CD4-positive, alpha-beta T cell (primary cell): ENCODE measurements around the gene IFNGR2. TPM values are rescaled to one million over a fixed set of nuclear protein-coding genes. Genes with fewer than 3 reads are reported as not detected.

Source experiments
- ATAC-seq: fragments of 200-7000 bp; cut with Tn5 transposase; one replicate; pipeline ENCODE4 v1.10.0; 2022; ENCODE audit warnings: mild to moderate bottlenecking; ENCODE audit not compliant: poor library complexity
- CTCF ChIA-PET: fragments of 350-600 bp; sonication (Branson Sonifier 250); formaldehyde crosslinking; loops from one replicate; lab custom pipeline; 2021; ENCODE audit warnings: antibody characterized with exemption, inconsistent platforms; lab: Charles Lee
- POLR2A ChIA-PET: fragments of 350-600 bp; sonication (Branson Sonifier 250); formaldehyde crosslinking; loops from one replicate; lab custom pipeline; 2021; ENCODE audit warnings: antibody characterized with exemption, inconsistent platforms; lab: Charles Lee
- DNase-seq, 14 experiments: peaks; one replicate each; pipeline ENCODE4 v3.0.0-alpha.2; 2013 to 2020; ENCODE audit warnings: mixed read lengths in 2 of 14
- H3K27ac ChIP-seq, 2 donors: one replicate each; pipeline versions ENCODE4 v1.5.1 to v1.7.0; 2013; ENCODE audit warnings: low read length in 2 of 2, low read depth in 1 of 2, mild to moderate bottlenecking in 1 of 2
- H3K27me3 ChIP-seq, 2 experiments: 1 replicate in 1 of 2; 2 replicates in 1 of 2; pipeline versions ENCODE4 v1.6.1 to v1.7.0; 2013; ENCODE audit warnings: low read length in 2 of 2, control low read depth in 1 of 2, mild to moderate bottlenecking in 1 of 2, moderate library complexity in 1 of 2; ENCODE audit not compliant: insufficient read depth in 2 of 2, control insufficient read depth in 1 of 2
- H3K36me3 ChIP-seq: one replicate; pipeline ENCODE4 v1.6.1; 2013; ENCODE audit warnings: low read length, control low read depth; ENCODE audit not compliant: insufficient read depth
- H3K4me1 ChIP-seq: one replicate; pipeline ENCODE4 v1.6.1; 2013; ENCODE audit warnings: low read length, control low read depth; ENCODE audit not compliant: insufficient read depth
- H3K4me3 ChIP-seq: one replicate; pipeline ENCODE4 v1.5.1; 2013; ENCODE audit warnings: mild to moderate bottlenecking, low read length, moderate library complexity
- H3K9me3 ChIP-seq, 2 experiments: 1 replicate in 1 of 2; 2 replicates in 1 of 2; pipeline versions ENCODE4 v1.6.1 to v1.7.0; 2013; ENCODE audit warnings: low read length in 2 of 2, mild to moderate bottlenecking in 2 of 2, control low read depth in 1 of 2, moderate library complexity in 1 of 2; ENCODE audit not compliant: control insufficient read depth in 1 of 2, insufficient read depth in 1 of 2
- H3K27ac Mint-ChIP-seq: one replicate; pipeline ENCODE4 v1.8.0; 2020; ENCODE audit warnings: mixed read lengths
- H3K27me3 Mint-ChIP-seq: one replicate; pipeline ENCODE4 v1.8.0; 2021; ENCODE audit warnings: mixed read lengths
- H3K36me3 Mint-ChIP-seq: one replicate; pipeline ENCODE4 v1.8.0; 2021; ENCODE audit warnings: low read depth, mixed read lengths
- H3K4me1 Mint-ChIP-seq: one replicate; pipeline ENCODE4 v1.8.0; 2021; ENCODE audit warnings: low read depth, mixed read lengths
- H3K4me3 Mint-ChIP-seq: one replicate; pipeline ENCODE4 v1.8.0; 2020; ENCODE audit warnings: mild to moderate bottlenecking, mixed read lengths
- H3K9me3 Mint-ChIP-seq: one replicate; pipeline ENCODE4 v1.8.0; 2020; ENCODE audit warnings: mixed read lengths
- CTCF ChIP-seq: fragments of 200-600 bp; IDR thresholded peaks from one replicate; pipeline ENCODE4 v1.8.0; 2022; ENCODE audit warnings: antibody characterized with exemption, mild to moderate bottlenecking
- intact Hi-C, 2 experiments: fragments of 100-400 bp; cut with DNase I in 1 of 2; cut with micrococcal nuclease in 1 of 2; formaldehyde crosslinking; loops; one replicate each; pipeline versions ENCODE4 v1.15.1 to v1.9.0; 2023 to 2025; cut with DNase I, micrococcal nuclease
- total RNA-seq, 174 experiments: library from RNA in 2 of 174; stranded (reverse) in 2 of 174; gene quantifications; one replicate each; pipeline ENCODE4 v1.2.3 and lab custom pipeline; 2021 to 2026

The IFNGR2 gene
- total RNA-seq, 2 experiments from 2014 or later = 14.6 to 17.7 TPM

GRCh38 chr21:33449616-33450015 is 46.4 kb downstream of the IFNGR2 start:
- ATAC-seq = no peak

GRCh38 chr21:33451634-33452071 is 48.4 kb downstream of the IFNGR2 start:
- intact Hi-C loops = loop anchor here in 1 of 2 experiments (10.0 kb wide), 1 partner anchor 797 kb away; no protein-coding TSS in a partner anchor
- Mint-ChIP-seq H3K4me1 (no peaks in the 10 kb centered on the region), H3K4me3 (no peak overlapping the region), H3K27ac (no peak overlapping the region), H3K36me3 (peaks cover 60% of the 10 kb centered on the region), H3K9me3 (no peaks in the 10 kb centered on the region), H3K27me3 (no peaks in the 10 kb centered on the region)
- no peak for DNase-seq
- Histone ChIP-seq H3K27me3 (no peaks in the 10 kb centered on the region), H3K27ac (no peak overlapping the region), H3K9me3 (no peaks in the 10 kb centered on the region), H3K4me1 (no peaks in the 10 kb centered on the region), H3K4me3 (no peak overlapping the region), H3K36me3 (peaks cover 32% of the 10 kb centered on the region)
- POLR2A ChIA-PET = interaction anchor here (0.7 kb wide), 1 partner anchor 680 kb away, joined by 3 read pairs; the partner anchor contains the start of gene PAXBP1
- CTCF ChIA-PET = interaction anchor here (1.1 kb wide), 1 partner anchor 91 kb away, joined by 3 read pairs; no protein-coding TSS in a partner anchor
- TF ChIP-seq CTCF = no peak
- ATAC-seq = no peak

More at GRCh38 chr21:33449616-33450015, 46.4 kb downstream of the IFNGR2 start:
- ChIA-PET CTCF (interaction anchor here (0.8 to 0.9 kb wide), 2 partner anchors 18 to 31 kb away, joined by 3 read pairs; no protein-coding TSS in a partner anchor), POLR2A (interaction anchor here (1.4 kb wide), 1 partner anchor 139 kb away, joined by 7 read pairs; the partner anchor contains the start of gene DONSON)
- Histone ChIP-seq H3K9me3 (no peaks in the 10 kb centered on the region), H3K27ac (no peak overlapping the region), H3K4me1 (no peaks in the 10 kb centered on the region), H3K27me3 (no peaks in the 10 kb centered on the region), H3K4me3 (no peak overlapping the region), H3K36me3 (peaks cover 23% of the 10 kb centered on the region)
- no peaks in the 10 kb centered on the region for H3K9me3 Mint-ChIP-seq
- no peak overlapping the region for H3K4me3 Mint-ChIP-seq
- H3K27me3 Mint-ChIP-seq = no peaks in the 10 kb centered on the region
- no peak for DNase-seq
- H3K4me1 Mint-ChIP-seq = peaks cover 5% of the 10 kb centered on the region
- peaks cover 52% of the 10 kb centered on the region for H3K36me3 Mint-ChIP-seq
- no peak for TF ChIP-seq CTCF
- H3K27ac Mint-ChIP-seq = no peak overlapping the region
- intact Hi-C loops = loop anchor here (5.0 to 10.0 kb wide), 4 partner anchors 185 to 795 kb away; partner anchors contain the start of gene IL10RB (in 1 of the 2)

DNA sequence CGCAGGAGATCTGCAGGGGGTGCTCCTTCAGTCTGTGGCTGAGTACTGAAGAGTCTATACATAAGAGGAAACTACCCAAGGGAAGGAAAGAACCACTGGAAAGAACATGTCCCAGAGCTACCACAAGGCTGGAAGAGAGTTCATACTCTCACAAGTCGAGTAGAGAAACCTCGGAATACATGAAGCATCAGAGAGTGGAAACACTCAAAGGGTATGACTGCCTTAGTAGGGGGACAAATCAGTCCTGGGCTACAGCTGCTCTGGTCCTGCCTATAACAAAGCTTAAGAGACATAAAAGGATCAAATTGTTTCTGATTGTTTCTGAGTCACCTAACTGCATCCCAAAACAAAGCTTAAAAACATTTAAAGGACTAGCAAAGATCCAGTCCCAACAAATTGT is 49.1 kb downstream of the IFNGR2 start:
- intact Hi-C loops = loop anchor here in 1 of 2 experiments (10.0 kb wide), 1 partner anchor 798 kb away; no protein-coding TSS in a partner anchor
- ChIA-PET POLR2A (interaction anchor here (0.7 kb wide), 1 partner anchor 681 kb away, joined by 3 read pairs; the partner anchor contains the start of gene PAXBP1), CTCF (interaction anchor here (1.1 to 2.1 kb wide), 2 partner anchors 28 to 91 kb away, joined by 3 to 8 read pairs; partner anchors contain the start of gene TMEM50B)
- H3K27ac ChIP-seq = no peak overlapping the region
- no peak overlapping the region for H3K4me3 ChIP-seq
- peaks cover 33% of the 10 kb centered on the region for H3K36me3 ChIP-seq
- H3K4me1 ChIP-seq = no peaks in the 10 kb centered on the region
- Mint-ChIP-seq H3K9me3 (no peaks in the 10 kb centered on the region), H3K27ac (no peak overlapping the region), H3K36me3 (peaks cover 59% of the 10 kb centered on the region), H3K4me1 (no peaks in the 10 kb centered on the region), H3K4me3 (no peak overlapping the region), H3K27me3 (no peaks in the 10 kb centered on the region)
- H3K9me3 ChIP-seq = no peaks in the 10 kb centered on the region
- DNase-seq (no peak), ATAC-seq (no peak)
- TF ChIP-seq CTCF = no peak
- H3K27me3 ChIP-seq = no peaks in the 10 kb centered on the region
